ENCODE measurements around the gene KCND2. TPM values are rescaled to one million over a fixed set of nuclear protein-coding genes. Genes with fewer than 3 reads are reported as not detected.

KCND2 gene
- total and polyA plus RNA-seq, 2 of the 4 experiments (the other 2 are of a cell fraction): under 0.01 TPM; not detected in 1

GRCh38 chr7:120332433-120332832 lies 59.5 kb downstream of the KCND2 start:
- no peak overlapping the region for H3K4me3 ChIP-seq (ENCODE audit: insufficient read depth, low read depth, low read length)
- no peak overlapping the region for H3K56ac ChIP-seq (ENCODE audit: extremely low read depth, insufficient read depth, low read length)
- H3K18ac ChIP-seq (ENCODE audit: low read depth, low read length): no peak overlapping the region
- no peaks in the 10 kb centered on the region for H4K20me1 ChIP-seq (ENCODE audit: insufficient read depth, low read length)
- no peak overlapping the region for H2AK5ac ChIP-seq (ENCODE audit: low read depth, low read length)
- no peaks in the 10 kb centered on the region for H3K4me1 ChIP-seq (ENCODE audit: control insufficient read depth, insufficient read depth, low read length)
- no peak overlapping the region for H2BK120ac ChIP-seq (ENCODE audit: low read depth, low read length)
- no peak overlapping the region for H2BK5ac ChIP-seq (ENCODE audit: low read depth, low read length, poor library complexity, severe bottlenecking)
- H3K27ac ChIP-seq (ENCODE audit: insufficient read depth, low read length): no peak overlapping the region
- no peak overlapping the region for H3K4me2 ChIP-seq (ENCODE audit: low read depth, low read length)
- H4K5ac ChIP-seq (ENCODE audit: low read depth, low read length): no peak overlapping the region
- H2AK9ac ChIP-seq (replicated peaks; ENCODE audit: low read depth, low read length, poor library complexity): no peak overlapping the region
- H3K9me1 ChIP-seq (ENCODE audit: insufficient read depth, low read length): no peaks in the 10 kb centered on the region
- dilution Hi-C loops (cut with HindIII; ENCODE audit: low sequenced_read_pairs, unreplicated experiment) (no loop called here), intact Hi-C loops (cut with micrococcal nuclease) (loop anchor here (10.0 kb wide), 1 partner anchor 1058 kb away; no protein-coding TSS in a partner anchor), in situ Hi-C loops (cut with MboI; ENCODE audit: low sequenced_read_pairs) (no loop called here)
- no peak overlapping the region for H4K91ac ChIP-seq (ENCODE audit: insufficient read depth, low read depth, low read length)
- no peak overlapping the region for H2BK15ac ChIP-seq (ENCODE audit: low read depth, low read length)
- no CpG with 5 or more reads among the region's 2 CpGs for WGBS, 2 experiments (ENCODE audit: extremely low coverage in 2 of 2, insufficient read length in 1 of 2)
- no peak overlapping the region for H2AFZ ChIP-seq (replicated peaks; ENCODE audit: low read length, poor library complexity)
- H3K27me3 ChIP-seq (ENCODE audit: control insufficient read depth, insufficient read depth, low read length): no peaks in the 10 kb centered on the region
- no peaks in the 10 kb centered on the region for H3K9me3 ChIP-seq (ENCODE audit: control insufficient read depth, insufficient read depth, low read length)
- H3K23ac ChIP-seq (ENCODE audit: low read depth, low read length): no peak overlapping the region
- DNase-seq (no peak), ATAC-seq (ENCODE audit: low read depth) (no peak)
- H3K14ac ChIP-seq (replicated peaks; ENCODE audit: low read depth, low read length): no peak overlapping the region
- TF ChIP-seq RAD21 (IDR thresholded peaks at IDR 0.05; ENCODE audit: low read length): no peak
- TF ChIP-seq USF2 (IDR thresholded peaks at IDR 0.05; ENCODE audit: low read depth, low read length): no peak
- TF ChIP-seq FOS (IDR thresholded peaks at IDR 0.05; ENCODE audit: low read depth, low read length): no peak
- no peak for TF ChIP-seq CHD1 (IDR thresholded peaks at IDR 0.05; ENCODE audit: low read depth, low read length)
- no peak for TF ChIP-seq MXI1 (IDR thresholded peaks at IDR 0.05; ENCODE audit: borderline replicate concordance, low read depth, low read length)
- no peak for TF ChIP-seq CTCF (conservative IDR thresholded peaks at IDR 0.05; ENCODE audit: low read depth, low read length)
- no peak for TF ChIP-seq BHLHE40 (IDR thresholded peaks at IDR 0.05; ENCODE audit: low read depth, low read length)
- no peak for TF ChIP-seq CEBPB (IDR thresholded peaks at IDR 0.05; ENCODE audit: low read depth, low read length)
- no peak for TF ChIP-seq MAFK (IDR thresholded peaks at IDR 0.05; ENCODE audit: low read depth, low read length)
- TF ChIP-seq RFX5 (IDR thresholded peaks at IDR 0.05; ENCODE audit: low read depth, low read length): no peak
- no peak for TF ChIP-seq MAZ (IDR thresholded peaks at IDR 0.05; ENCODE audit: borderline replicate concordance, low read depth, low read length)
- no peak for TF ChIP-seq ELK1 (IDR thresholded peaks at IDR 0.05; ENCODE audit: borderline replicate concordance, low read depth, low read length)
- TF ChIP-seq RCOR1 (IDR thresholded peaks at IDR 0.05; ENCODE audit: insufficient replicate concordance, low read length): no peak
- no peak for TF ChIP-seq POLR2A (IDR thresholded peaks at IDR 0.05; ENCODE audit: low read depth, low read length)
- no peak for TF ChIP-seq NFE2L2 (IDR thresholded peaks at IDR 0.05; ENCODE audit: low read depth, low read length)
- no peak for TF ChIP-seq SMC3 (IDR thresholded peaks at IDR 0.05; ENCODE audit: low read depth, low read length)
- no peak overlapping the region for H3K4ac ChIP-seq (ENCODE audit: low read depth, low read length)
- no peaks in the 10 kb centered on the region for H3K79me1 ChIP-seq (ENCODE audit: low read depth in 1 of 2, low read length in 2 of 2)
- ChIA-PET POLR2A (ENCODE audit: unreplicated experiment) (no interaction called here), CTCF (no interaction called here)
- H2BK20ac ChIP-seq (ENCODE audit: low read depth, low read length): no peak overlapping the region
- H3K36me3 ChIP-seq (ENCODE audit: control insufficient read depth, insufficient read depth, low read length): no peaks in the 10 kb centered on the region
- BruUV-seq (replicated peaks): no TSS peak
- H3K9ac ChIP-seq (ENCODE audit: low read depth, low read length): no peak overlapping the region
- H4K8ac ChIP-seq (ENCODE audit: low read depth in 2 of 2, low read length in 2 of 2): no peak overlapping the region
